GM21529 (cell line): ENCODE measurements around the gene PIKFYVE.
"Not testable (repeated sequence)": the region's sequence is repeated elsewhere in the genome, so short reads cannot be mapped to it uniquely, and the experiment has no call there.

Source experiments
- ATAC-seq: cut with Tn5 transposase; IDR thresholded peaks from one replicate; pipeline ENCODE4 v1.9.1; 2021; ENCODE audit not compliant: unreplicated experiment

PIKFYVE gene

DNA sequence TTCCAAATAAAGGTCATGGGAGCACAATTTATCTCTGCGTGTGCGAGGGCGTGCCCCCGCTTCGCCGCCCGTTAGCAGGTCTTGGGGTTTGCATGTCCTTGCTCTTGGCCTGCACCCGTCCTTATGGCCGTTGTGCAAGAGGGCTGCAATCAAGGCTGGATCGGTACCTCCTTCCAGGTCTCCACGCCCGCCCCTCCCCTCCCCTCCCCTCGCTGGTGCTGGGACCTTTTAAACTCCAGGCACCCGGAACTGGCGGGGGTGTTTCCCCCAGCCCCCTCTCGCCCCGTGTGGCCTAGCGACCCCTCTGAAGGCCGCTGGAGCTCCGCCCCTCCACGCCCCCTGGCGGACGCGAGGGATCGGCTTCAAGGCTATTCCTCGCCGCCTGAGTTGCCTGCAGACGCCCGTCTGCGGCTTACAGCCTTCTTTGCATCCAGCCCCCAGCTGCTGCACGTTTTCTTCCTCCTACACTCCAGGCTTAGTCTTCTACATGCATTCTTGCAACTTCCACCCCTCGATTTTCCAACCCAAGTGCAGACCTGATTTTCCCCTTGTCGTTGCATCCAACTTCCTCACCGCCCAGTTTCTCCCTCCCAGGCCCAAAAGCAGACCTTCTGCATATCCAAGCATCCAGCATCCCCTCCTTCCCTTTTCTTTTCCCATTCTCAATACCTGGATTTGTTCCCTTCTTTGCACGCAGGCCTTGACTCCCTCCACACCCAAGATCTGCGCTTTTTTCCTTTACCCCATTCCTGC, 11.8 kb upstream of the PIKFYVE start:
- peak; percentile 60 for ATAC-seq

DNA sequence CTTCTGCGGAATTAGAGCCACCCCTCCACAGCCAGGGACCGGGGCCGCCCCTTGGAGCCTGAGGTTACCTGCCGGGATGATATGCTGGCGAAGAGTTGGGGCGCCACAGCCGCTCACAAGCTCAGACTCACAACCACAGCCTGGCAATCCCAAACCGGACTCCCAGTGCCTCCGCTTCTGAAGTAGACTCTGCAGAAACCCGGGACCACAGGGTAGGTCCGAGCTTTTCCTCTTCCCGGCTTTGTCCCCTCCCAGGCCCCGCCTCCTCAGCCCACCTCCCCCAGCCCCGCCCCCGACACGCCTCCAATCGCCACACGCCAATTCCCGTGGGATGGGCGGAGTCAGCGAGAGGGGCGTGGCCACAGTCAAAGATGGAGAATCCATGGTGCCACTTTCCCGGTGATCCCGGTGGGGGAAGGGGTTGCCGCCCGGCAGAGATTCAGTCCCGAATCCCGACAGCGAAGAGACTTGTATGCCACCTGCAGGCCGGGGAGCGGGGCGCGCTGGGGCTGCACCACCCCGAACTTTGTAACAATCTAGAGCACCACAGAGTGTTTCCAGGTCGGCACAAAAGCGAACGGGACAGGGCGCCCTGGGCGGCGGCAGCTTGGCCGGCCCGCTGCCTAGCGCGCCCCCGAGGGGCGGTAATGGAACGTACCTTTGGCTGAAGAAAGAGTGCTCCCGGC, 11.0 kb upstream of the PIKFYVE start, which contains the start of gene IDH1:
Gene IDH1, minus strand, starts transcription at position 201 of the 686 bp plus-strand sequence. CDS start 3,520 bp downstream, outside the sequence.
- peak; percentile 74 for ATAC-seq

DNA sequence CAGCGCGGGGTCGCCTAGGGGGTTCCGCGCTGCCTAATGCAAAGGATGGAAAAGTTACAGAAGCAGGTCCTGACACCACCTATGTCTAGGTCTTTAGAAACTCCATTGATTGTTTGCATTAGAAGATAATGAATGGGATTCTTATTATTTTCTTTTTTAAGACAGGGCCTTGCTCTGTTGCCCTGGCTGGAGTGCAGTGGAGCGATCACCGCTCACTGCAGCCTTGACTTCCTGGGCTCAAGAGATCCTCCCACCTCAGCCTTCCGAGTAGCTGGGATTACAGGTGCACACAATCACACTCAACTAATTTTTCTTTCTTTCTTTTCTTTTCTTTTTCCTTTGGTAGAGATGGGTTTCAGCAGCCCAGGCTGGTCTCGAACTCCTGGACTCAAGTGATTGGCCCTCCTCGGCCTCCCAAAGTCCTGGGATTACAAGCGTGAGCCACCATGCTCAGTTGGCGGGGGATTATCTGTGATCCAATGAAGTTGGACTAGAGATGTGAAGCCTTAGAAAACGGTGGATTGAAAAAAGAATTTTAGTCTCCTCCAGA, 10.4 kb upstream of the PIKFYVE start:
- peak; percentile 16 for ATAC-seq

DNA sequence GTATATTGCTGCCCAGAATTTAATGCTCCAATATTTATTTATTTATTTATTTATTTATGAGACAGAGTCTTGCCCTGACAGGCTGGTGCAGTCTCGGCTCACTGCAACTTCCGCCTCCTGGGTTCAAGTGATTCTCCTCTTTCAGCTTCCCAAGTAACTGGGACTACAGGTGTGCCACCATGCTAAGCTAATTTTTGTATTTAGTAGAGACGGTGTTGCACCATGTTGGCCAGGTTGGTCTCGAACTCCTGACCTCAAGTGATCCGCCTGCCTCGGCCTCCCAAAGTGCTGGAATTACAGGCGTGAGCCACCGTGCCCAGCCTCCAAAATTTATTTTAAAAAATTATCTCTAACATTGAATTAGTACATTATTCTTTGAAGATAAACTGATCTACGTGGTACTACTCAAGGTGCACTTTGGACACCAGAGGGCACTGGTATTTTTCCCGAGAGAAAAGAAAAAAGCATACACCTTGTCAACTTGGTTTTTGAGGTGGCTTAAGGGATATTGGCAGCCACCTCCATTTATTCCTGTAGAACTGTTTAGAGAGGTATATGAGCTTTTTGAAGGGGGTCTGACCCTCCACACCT, 9.8 kb upstream of the PIKFYVE start:
- no peak for ATAC-seq

DNA sequence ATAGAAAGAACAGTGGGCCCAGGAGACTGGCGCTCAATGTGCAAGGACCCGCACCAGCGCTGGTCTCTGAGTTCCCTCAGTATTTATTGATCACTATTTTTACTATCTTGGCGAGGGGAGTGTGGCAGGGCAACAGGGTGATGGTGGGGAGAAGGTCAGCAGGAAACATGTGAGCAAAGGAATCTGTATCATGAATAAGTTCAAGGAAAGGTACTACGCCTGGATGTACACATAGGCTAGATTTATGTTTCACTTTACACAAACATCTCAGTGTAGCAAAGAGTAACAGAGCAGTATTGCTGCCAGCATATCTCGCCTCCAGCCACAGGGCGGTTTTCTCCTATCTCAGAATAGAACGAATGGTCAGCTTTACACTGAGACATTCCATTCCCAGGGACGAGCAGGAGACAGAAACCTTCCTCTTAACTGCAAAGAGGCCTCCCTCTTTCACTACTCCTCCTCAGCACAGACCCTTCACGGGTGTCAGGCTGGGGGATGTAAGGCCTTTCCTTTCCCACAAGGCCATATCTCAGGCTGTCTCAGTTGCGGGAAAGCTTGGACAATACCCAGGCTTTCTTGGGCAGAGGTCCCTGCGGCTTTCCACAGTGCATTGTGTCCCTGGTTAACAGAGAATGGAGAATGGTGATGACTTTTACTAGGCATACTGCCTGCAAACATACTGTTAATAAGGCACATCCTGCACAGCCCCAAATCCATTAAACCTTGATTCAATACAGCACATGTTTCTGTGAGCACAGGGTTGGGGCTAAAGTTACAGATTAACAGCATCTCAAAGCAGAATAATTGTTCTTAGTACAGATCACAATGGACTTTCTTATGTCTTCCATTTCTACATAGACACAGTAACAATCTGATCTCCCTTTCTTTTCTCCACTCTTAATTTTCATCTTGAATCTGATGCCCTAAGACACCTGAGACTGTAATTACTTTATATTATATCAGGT, 8.9 kb upstream of the PIKFYVE start:
- ATAC-seq = not testable (repeated sequence)

DNA sequence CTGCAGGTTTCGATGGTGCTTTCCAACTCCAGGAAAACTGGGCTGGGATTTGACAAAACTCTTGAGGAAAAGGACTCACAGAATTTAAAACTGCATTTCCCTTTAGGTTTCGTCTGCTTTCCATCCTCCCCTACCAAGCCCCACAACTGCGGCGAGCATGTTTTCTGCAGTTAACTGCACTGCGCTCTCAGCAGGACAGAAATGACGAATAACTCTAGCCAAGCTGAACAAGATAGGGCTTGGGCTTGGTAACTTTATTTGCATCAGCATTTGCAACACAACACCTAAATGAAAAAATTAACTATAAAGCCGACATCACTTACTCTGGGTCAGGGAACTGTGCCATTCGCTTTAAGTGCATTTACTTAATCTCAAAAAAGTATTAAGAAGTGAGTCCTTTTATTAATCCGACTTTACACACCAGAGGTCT, 669 bp upstream of the PIKFYVE start:
- peak; percentile 40 for ATAC-seq

DNA sequence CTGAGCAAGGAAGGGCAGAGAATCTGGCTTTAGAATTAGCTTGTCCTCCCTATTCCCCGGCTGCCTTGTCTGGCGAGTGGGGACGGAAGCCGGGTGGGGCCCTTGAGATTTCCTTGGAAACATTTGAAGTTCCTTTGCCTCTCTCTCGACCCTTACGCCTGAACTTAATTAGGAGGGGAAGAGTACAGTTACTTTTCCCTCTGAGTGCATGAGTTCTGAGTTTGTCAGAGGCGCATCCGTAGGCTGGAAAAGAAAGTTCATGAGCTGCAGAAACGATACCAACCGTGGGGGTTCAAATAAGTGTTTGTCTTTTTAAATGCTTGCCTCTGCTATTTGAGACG, 468 bp downstream of the PIKFYVE start:
- peak; percentile 10 for ATAC-seq

DNA sequence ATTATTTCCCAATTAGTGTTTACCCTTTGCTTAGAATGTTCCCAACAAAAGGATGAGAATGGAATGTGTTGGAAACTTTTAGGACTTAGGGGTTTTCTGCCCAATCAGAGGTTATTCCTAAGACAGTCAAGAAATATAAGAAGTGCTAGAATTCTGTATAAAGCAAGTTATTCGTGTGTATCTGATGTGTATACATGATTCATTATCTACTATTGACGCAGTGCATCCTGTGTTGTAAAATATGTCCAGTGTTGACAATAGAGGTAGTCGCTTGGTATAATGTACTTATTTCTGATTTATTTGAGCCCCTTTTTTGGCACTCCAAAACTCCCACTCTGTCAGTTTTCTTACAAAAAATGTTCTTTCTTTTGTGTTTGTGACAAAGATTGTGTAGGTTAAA, 881 bp downstream of the PIKFYVE start:
- ATAC-seq = no peak

DNA sequence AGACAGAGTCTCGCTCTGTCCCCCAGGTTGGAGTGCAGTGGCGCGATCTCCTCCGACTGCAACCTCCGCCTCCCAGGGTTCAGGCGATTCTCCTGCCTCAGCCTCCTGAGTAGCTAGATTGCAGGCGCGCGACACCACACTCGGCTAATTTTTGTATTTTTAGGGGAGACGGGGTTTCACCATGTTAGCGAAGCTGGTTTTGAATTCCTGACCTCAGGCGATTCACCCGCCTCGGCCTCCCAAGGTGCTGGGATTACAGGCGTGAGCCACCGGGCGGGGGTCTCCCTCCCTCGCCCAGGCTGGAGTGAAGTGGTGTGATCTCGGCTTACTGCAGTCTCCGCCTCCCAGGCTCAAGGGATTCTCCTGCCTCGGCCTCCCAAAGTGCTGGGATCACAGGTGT, 1.5 kb downstream of the PIKFYVE start:
- ATAC-seq = not testable (repeated sequence)

DNA sequence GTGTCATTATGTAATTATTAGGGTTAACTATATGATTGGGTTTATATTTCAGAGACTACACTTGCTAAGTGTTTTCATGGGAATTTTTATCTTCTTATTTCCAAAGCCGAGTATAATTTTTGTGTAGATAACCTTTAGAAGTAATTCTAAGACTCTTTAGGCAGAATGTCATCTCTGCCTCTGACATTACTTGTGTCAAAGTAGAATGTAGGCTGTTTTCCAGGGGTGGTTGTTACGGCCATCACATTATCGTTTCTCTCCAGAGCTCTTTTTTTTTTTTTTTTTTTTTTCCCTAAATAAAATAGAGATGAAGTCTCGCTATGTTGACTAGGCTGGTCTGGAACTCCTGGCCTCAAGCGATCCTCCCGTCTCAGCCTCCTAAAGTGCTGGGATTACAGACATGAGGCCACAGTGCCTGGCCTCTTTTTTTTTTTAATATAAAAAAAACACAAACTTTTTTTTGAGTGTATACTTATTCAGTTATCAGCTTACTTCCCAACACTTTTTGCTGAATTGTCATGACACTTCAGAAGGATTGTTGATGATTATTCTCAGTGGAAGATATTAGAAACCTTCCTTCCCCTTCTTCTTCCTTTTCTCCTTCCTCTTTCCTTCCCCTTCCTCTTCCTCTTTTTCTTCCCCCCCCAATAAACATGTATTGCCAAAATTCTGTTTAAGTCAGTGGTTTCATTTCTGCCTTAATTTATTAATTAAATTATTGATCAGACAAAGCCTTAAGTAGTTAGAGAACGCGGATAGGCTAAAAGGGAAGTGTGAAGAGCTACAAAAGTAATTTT, 2.3 kb downstream of the PIKFYVE start:
- ATAC-seq = no peak

DNA sequence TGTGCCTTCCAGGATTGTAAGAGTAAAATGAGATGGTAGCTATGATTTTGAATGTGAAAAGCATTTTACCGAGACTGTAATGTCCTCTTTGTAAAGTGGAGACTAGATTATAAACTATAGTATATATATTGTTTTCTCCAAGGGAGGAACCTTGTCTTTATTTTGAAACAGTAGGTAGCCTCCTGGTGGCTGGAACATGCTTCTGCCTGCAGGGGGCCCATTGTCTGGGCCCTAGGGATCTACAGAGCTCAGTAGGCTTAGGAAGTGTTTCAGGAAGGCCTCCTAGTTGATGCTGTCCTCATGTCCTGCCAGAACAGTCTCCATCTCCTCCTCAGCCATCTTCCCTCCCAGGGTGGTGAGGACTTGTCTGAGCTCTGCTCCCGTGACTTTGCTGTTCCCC, 3.0 kb downstream of the PIKFYVE start:
- ATAC-seq = no peak

DNA sequence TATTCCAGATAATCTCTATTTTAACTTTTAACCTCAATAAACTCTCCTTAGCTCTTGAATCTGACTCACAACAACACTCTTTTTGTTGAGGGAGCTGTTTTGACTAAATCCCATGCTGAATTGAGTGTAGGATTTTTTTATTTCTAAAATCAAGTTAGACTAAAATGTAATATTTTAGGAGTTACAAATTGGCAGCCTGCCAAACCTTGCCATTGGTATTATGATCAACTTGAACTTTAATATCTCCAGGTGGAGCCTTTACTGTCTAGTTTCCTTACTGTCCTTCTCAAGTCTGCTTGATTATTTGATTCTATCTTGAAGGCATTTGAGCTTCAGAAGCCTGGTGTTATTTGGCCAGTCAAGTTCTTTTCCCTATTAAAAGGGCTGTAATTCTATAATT, 8.7 kb downstream of the PIKFYVE start:
- ATAC-seq = no peak

DNA sequence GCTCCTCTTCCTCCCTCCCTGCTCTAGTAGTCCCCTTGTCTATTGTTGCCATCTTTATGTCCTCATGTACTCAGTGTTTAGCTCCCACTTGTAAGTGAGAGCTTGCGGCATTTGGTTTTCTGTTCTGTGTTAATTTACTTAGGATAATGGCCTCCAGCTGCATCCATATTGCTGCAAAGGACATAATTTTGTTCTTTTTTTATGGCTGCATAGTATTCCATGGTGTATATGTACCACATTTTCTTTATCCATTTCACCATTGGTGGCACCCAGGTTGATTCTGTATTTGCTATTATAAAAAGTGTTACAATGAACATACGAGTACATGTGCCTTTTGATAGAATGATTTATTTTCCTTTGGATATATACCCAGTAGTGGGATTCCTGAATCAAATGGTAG, 12.5 kb downstream of the PIKFYVE start:
- ATAC-seq = no peak

DNA sequence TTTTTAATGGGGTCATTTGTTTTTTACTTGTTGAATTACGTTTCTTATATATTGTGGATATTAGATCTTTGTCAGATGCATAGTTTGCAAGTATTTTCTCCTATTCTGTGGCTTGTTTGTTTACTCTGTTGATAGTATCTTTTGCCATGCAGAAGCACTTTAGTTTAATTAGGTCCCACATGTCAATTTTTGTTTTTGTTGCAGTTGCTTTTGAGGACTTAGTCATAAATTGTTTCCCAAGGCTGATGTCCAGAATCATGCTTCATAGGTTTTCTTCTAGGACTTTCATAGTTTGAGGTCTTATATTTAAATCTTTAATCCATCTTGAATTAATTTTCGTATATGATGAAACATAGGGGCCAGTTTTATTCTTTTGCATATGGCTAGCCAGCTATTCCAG, 13.2 kb downstream of the PIKFYVE start:
- no peak for ATAC-seq

DNA sequence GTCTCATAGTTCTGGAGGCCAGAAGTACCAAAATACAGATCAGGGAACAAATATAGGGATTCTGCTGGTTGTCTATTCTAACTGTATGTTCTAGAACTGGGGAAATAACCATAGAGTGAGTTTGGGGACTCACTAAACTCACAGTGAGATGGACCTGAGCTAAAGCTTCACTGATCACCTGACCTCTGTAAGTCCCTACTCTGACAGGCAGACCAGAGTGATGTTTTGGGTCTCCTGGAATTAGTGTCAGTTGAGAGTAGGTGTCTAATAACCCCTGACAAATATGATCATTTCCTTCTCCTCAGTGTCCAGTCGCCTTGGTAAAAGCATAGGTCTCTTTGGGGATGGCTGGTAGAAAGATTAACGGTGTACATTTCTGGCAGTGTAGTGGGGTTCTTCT, 14.2 kb downstream of the PIKFYVE start:
- ATAC-seq = peak; percentile 34

DNA sequence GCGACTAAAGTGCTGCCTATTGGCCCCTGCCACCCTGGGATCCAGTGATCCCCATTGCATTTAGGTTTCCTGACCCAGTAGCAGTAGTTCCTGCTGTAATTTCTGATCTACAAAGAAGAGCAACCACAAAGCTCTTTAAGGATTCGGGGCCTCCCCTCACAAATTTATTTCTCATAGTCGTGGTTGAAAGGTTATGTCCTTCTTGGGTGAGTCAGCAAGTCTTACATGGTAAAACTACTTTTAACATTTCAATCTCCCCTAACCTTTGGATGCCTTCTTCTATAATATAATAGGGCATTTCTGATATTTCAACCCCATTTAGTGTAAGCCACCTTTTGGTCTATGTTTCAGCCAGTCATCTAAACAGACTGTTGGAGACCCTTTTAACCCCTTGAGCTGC, 14.9 kb downstream of the PIKFYVE start:
- peak; percentile 85 for ATAC-seq

DNA sequence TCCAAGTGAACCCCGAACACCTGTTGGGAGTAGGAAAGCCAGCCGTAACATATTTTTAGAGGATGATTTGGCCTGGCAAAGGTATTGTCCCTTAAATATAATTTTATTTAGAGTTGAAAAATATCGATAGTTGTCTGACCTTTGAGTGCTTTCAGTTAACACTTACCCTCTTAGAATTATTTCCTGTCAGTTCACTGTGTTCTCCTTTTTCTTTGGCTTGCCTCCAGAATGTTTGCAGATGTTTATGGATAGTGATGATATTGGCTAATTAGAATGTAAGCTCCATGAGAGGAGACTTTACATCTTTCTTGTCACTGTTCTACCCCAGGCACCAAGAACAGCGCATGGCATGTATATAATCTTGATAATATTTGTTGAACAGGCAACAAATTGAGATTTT, 19.8 kb downstream of the PIKFYVE start:
- no peak for ATAC-seq

DNA sequence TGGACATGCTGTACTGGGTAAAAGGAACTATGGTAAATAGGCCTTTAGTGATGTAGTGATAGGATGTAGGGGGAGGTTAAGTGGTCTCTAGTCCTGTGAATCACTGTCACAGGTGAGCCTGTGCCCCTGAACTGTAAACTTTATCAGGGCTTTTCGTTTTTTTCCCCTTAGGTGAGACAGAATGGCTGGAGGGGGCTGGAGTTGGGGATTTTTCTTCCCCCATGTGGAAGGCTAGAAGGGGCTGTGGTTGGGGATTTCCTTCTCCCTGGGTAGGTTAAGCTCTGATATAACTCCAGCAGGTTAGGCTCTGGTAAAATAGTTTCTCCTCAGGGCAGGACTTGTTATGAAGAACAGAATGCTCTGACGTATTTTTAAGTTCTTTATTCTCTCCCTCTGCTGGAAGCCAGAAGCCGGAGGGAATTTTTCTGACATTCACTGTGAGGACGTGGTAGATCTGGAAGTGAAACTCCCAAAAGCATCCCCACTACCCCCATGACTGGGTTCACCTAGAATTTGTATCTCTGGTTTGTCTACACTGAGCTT, 28.5 kb downstream of the PIKFYVE start:
- peak; percentile 63 for ATAC-seq

DNA sequence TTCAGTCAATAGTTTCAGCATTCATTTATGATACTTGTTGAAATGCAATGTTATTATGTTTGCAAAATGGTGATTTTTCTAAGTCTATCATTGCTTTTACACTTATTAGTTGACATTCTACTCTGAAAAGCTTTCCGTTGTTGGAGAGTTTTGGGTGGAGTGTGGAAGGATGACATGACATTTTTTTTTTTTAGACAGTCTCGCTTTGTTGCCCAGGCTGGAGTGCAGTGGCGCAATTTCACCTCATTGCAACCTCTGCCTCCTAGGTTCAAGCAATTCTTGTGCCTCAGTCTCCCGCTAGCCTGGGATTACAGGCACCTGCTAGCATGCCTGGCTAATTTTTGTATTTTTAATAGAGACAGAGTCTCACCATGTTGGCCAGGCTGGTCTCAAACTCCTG, 29.8 kb downstream of the PIKFYVE start:
- ATAC-seq = no peak

DNA sequence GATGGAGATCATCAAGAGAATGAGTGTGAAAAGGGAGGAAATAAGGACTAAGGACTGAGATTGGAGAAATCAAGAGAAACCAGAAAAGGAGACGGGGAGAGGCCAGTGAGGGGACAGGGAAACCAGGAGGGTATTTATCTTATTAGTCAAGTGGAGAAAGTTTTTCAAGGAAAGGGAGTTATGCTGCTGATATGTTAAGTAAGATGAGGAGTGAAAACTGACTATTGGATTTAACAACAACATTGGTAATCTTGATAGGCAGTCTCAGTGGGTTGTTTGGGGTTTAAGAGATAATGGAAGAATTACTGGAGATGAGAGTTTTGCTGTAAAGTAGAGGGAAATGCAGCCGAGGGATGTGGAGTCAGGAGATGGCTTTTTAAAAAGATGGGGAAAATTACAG, 30.6 kb downstream of the PIKFYVE start:
- ATAC-seq = no peak
